Fibroblast of skin of abdomen (primary cell): ENCODE results near the gene C2orf81.
A peak's percentile ranks its signal among the peaks of the same experiment; 100 is the strongest.
"Not testable (repeated sequence)": the region's sequence is repeated elsewhere in the genome, so short reads cannot be mapped to it uniquely, and the experiment has no call there.

Experiments
- DNase-seq: peaks from one replicate; pipeline ENCODE4 v3.0.0-alpha.2; 2013

C2orf81 gene

GRCh38 chr2:74442483-74443297, 21.3 kb upstream of the C2orf81 start:
- not testable (repeated sequence) for DNase-seq

DNA sequence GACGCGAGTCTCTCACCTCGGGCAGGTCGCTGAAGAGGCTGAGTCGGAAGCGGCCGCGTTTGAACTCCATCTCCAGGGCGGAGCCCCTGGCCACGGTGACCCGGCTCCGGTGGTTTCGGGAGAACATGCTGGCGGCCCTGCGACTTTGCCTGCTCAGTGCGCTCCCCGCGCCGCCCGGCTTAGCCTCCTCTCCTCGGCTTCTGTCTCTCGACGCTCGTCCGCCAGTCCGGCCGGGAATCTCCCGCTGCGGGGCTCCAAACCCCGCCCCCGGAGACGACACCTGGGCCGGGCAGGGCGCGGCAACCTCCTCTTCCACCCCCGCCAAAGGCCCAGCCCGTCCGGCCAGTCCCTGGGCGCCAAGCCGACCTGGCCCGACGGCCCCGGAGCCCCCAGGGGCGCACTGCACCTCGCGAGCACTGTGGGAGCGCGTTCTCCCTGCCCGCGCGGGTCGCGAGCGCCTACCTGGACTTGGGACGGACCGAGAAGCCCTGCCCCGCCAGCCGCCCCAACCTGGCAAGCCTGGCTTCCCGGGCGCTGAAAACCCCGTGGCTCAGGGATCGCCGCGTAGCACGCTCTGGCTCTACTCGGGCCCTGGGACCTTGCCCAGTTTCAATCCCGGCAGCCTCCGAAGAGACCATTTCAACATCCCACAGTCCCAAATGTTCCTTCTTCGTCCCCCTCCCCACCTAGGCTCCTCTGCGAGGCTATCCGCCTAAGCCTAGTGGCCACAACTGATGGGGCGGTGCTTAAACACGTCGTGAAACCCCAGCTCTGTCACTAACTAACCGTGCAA, 20.5 kb upstream of the C2orf81 start, which contains the start of gene RTKN:
RTKN (minus strand) TSS at position 248 of the 793 bp plus-strand sequence; CDS start at position 127, 121 bp downstream.
- no peak for DNase-seq

DNA sequence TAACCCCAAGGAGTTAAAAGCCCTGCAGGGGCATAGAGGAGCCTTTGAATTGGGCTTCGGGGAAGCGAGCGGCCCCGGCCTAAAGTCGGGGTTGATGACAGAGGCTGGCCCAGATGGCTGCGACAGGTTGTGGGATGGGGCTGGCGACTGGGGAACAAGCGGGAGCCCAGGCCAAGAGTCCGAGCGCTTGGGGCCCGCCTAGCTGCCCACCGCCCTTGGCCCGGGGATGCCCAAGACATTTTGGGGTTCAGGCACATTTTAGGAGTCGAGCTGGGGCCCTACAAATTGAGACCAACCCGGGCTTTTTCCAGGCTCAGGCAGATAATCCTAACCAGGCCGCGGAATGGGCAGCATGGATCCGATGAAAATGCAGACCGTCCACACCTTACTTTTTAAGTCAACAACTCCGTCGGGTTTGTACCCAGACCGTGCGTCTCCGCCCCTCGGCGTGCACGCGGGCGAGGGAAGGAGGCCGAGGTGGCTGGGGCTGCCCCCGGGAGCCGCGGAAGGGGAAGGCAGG, 19.8 kb upstream of the C2orf81 start:
- DNase-seq, result no peak

DNA sequence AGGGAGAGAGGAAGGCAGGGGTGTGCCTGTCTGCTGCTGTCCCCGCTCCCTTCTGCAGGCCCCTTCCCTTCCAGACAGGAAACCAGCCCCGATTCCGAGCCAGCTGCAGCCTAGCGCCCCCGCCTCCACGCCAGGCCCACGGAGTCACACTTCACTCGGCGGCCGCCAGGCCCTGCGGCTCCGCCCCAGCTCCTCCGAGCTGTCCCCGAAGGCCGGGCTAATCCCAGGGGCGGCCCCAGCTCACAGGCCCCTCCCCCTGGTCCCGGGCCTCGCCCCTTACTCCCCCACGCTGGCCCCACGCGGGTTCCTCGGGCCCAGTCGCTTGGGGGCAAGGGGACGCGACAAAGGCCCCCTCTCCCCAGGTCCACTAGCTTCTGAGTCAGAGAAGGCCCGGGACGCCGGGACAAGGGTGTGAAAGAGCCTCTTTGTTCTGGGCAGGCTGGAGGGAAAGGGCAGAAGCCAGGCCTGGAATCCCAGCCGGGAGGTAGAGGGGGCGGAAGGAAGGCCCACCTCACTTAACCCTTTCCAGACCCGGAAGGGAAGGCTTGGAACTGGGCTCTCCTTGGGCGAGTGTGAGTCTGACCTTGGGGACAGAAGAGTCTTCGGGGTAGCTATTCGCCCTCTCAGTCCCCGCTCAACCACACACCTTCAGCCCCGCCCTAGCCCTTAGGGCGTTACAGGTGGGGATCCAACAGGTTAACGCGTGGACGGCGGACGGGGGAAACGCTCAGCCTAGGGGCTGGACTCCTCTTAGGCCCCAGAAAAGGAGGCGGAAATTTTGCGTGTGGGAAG, 19.2 kb upstream of the C2orf81 start:
- DNase-seq, result peak; percentile 85

DNA sequence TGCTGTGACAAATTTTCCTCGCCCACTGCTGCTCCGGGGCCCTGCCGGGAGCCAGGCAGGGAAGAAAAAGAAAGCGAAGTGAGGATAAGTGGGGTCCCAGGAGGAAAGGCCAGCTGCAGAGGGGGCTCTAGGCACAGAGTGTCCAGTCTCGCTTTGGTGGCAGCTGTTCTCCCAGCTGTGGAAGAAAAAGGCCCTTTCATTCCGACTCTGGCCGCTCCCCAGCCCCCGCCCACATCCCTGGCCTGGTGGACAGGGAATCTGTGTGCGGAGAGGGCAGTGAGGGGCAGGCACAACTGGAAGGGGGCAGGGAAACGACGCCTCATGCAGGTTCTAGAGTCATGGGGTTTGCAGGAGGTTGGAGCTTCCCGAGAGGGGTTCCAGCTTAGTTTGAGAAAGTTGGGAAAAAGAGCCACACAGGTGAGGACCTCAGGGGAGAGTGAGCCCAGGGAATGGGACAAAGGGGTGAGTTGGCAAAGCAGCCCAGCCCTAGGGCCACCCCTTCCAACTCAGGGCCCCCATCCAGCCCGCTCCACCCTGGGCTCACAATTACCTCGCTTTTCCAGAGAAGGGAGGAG, 18.5 kb upstream of the C2orf81 start:
- no peak for DNase-seq

DNA sequence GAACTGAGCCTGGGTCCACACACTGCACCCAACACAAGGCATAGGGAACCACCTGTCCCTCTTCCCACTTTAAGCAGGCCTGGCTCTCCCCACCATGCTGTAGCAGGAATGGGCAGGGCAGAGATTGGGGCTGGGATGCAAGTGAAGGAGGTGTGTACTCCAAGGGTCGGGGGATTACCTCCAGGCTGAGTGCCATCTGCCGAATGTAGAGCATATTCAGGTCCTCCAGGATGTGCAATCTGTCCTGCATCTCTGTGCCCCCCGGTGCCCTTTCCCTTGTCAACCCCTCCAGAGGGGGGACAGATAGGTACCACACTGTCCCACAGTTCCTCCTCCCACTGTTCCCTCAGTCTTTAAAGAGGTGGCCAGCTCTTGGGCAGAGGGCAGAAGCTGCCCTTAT, 18.0 kb upstream of the C2orf81 start:
- no peak for DNase-seq

DNA sequence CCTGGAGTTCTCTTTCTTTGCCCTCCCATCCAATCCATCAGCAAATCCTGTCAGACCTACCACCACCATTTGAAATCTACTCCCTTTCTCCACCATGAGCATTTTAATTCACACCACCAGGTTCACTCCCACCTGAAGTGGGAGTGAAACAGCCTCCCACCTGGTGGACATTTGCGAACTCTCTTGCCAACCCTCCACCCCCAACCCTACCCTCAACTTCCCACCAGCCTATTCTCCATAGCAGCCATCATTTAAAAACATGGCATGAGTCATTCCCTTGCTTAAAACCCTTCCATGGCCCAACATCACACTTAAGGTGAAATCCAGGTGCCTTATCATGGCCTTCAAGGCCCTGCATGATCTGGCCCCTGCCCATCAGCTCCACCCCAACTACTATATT, 16.8 kb upstream of the C2orf81 start:
- no peak for DNase-seq

GRCh38 chr2:74436848-74437695, 15.7 kb upstream of the C2orf81 start:
- no peak for DNase-seq

DNA sequence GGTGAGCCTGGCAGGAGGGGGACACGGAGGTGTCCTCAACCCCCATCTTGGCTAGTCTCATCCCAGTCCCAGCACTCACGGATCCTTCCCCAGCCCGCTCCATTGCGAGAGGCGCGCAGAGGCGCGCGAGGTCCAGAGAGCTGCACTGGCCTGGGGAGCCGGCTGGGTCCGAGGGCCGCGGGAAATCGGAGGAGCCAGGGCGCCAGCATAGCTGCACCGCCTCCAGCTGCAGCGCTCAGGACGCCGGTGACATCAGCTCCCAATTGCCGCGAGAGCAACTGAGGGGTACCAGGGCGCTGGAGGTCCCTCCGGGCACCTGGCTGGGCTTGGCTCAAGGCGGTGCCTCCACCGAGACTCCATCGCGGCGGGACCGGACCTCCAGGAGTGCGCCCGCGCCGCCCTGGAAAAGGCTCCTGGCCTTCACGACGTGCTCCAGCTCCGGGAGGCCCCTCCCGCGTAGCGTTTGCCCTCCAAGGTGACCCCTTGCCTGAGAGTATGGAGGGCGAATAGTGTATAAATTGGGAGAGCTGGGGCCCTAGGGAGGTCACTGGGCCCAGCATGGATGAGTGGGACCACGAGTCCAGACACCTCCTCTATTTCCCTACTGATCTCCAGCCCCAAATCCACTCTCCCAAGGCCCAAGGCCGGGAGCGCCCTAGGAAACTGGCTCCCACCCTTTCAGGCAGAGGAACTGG, 14.8 kb upstream of the C2orf81 start:
- no peak for DNase-seq

DNA sequence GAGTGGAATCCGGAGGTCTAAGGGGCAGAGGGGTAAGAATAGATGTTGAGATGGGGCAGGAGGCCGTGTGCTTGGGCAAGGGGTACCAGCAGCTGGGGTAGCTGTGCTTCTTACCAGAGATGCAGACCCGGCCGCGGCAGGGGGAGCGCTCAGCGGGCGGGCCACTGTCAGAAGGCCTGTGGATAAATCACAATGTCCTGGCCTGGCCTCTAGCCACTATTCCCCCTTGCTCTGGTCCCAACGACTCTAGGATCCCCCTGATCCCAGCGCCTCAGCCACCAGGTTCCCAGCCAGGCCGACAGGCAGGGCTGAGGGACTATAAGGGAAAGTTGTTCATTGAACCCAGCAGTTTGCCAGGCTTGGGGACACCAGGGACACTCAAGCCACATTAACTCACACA, 9.1 kb upstream of the C2orf81 start:
- DNase-seq, result no peak

DNA sequence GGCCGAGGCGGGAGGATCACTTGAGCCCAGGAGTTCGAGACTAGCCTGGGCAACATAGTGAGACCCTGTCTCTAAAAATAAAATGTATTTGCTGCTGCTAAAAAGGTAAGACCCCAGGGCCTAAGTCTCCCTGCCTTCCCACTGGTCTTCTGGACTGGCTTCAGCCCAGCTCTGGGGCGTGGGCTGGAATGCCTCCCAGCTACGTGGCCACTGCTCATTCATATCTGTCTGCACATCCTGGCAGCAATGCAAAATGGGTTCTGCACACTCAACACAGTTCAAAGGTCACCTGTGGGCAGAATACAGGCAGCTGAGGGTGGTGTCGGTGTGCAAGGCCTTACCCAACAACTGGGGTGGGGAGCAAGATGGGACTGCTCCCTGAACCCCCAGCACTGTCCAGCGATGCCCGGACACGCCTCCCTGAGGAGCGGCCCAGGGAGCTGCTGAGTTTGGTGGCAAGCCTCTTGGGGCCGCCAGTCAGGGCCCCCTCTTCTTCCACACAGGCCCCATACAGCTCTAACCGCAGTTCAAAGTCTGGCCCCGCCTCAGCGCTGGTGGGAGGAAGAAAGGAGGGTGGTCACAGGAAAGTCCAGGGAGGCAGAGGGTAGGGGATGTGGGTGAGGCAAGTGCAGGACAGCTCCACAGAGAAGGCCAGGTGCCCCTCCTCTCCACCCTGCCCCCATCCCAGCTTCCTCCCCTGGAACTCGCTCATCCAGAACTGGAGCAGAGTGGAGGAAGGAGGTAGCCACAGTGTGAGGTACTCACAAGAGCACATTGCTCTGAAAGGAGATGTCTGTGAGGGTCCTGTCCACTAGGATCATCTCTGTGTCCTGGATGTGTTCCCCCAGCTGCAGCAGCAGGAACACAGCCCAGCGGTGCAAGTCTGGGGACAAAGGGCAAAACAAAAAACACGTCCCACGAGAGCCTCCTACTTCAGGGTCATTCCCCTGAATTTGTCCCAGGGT, 8.3 kb upstream of the C2orf81 start:
- DNase-seq, result no peak

DNA sequence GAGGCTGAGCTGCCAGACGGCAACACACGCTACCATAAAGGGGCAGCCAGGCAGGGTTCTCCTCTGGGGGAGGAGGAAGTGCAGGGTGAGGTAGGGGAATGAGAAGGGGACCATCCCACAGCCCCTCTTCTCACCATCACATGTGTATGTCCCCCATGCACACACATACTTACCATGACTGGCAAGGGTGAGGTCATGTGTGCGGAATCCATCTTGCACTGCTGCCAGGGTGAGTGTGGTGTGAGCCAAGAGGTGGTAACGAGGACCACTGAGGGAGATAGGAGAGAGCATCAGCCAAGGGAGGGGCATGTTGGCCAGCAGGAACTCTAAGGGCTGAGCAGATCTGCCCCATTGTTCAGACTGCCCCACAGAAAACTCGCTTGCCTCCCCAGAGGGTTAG, 7.3 kb upstream of the C2orf81 start:
- DNase-seq, result no peak

DNA sequence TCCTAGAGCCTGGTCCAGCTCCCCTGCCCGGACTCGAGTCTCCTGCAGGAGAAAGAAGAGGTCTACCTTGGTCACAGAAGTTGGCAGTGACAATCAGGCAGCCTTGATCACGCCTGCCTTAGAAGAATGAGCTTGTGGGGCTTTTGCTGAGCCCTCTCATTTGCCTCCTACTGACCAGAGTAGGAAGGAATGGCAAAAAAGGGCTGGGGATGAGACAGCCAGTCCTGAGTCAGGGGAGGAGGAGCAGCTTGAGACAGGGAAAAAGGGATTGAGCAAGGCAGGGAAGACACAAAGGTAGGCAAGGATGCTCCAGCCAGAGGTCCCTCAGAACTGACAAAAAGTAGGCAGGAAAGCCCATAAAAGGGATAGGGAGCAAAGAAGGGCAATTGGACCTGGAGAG, 6.1 kb upstream of the C2orf81 start:
- DNase-seq, result no peak

GRCh38 chr2:74426181-74426758, 4.9 kb upstream of the C2orf81 start:
- no peak for DNase-seq

GRCh38 chr2:74425523-74425922, 4.1 kb upstream of the C2orf81 start:
- no peak for DNase-seq

GRCh38 chr2:74424995-74425406, 3.6 kb upstream of the C2orf81 start:
- DNase-seq, result no peak

DNA sequence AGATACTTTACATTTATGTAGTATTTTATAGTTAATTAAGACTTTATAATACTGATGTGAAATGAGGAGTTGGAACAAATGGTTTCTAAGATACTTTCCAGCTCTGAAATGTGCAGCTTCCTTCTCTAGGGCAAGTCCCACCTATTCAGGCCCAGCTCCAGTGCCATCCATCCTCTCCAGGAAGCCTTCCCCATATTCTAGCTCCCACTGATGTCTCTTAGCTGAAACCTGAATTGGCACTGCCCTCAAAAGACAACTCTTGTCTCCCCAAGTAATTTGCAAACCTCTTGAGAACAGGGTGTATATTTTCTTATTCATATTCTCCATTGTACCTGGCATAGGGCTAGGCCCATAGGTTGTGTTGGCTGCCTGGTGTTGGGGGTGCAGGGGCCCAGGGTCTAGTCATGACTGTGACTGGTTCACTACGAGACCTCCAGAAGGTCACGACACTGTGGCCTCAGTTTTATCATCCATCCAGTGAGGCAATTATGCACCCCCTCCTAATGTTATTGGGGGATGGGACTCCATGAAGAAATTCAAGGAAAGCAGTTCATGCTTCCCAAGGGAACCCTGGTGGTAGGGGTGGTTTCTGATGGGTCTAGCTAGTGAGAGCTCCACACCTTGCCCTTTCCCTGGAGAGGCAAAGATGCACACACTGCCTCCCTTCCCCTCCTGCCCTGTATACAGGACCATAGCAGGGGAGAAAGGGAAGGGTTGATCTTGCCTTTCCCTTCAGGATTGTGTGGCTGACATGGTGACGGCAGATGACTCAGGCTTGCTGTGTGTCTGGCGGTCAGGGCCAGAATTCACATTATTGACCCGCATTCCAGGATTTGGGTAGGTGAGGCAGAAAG, 2.9 kb upstream of the C2orf81 start:
- no peak for DNase-seq
